HG02798 (cell line): Measurements from ENCODE around the gene C2orf92.
"Not testable (repeated sequence)": the region's sequence is repeated elsewhere in the genome, so short reads cannot be mapped to it uniquely, and the experiment has no call there.

Source experiments
- ATAC-seq: cut with Tn5 transposase; IDR thresholded peaks from one replicate; pipeline ENCODE4 v1.9.1; 2021; ENCODE audit warnings: mild to moderate bottlenecking; ENCODE audit not compliant: unreplicated experiment, poor library complexity

The C2orf92 gene

DNA sequence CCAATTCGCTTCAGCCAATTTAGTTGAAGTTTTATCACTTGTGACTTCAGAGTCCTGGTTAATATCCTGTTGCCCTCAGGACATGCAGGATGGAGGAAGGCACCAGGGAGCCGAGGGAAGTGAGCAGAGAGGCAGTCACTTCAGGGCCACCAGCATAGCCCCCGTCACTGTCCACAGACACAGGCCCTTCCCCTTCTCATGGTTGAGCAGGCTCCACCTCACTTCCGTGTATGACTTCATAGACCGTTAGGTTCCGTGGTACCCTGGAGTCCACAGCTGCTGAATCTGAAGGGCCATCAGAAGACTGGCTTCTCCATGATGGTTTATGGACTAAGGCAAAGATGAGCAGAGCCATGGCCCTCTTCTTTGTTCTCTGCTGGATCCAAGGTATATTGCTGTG is at the start of gene C2orf92:
Gene C2orf92, plus strand, starts transcription at position 266 of the 400 bp plus-strand sequence. Its CDS starts 76 bp downstream, at position 342.
- no peak for ATAC-seq

DNA sequence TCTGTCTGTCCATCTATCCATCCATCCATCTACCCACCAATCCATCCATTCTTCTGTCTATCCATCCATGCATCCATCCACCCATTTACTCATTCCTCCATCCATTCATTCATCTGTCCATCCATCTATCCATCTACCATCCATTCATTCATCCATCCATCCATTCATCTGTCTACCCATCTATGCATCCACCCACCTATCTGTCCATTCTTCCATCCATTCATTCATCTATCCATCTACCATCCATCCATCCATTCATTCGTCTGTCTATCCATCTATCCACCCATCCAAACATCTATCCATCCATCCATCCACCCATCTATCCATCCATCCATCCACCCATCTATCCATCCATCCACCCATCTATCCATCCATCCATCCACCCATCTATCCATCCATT is 49.0 kb upstream of the C2orf92 start:
- ATAC-seq = not testable (repeated sequence)

DNA sequence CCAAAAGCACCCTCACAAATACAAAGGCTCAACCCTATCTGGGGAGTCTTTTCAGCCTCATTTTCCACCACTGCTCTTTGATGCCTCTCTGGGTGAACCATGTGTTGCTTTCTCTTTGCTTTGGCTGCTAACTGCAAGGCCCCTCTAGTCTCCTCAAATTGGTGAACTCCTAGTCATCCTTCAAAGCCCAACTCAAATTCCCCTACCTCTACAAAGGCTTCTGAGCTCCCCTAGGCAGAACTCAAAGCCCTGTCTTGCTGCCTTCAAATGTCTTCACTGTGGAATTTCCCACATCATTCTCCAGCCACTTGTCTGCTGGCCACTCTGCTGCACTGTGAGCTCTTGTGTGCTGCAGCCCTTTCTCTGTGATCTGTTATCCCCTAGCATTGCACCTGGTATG is 46.5 kb upstream of the C2orf92 start:
- not testable (repeated sequence) for ATAC-seq

DNA sequence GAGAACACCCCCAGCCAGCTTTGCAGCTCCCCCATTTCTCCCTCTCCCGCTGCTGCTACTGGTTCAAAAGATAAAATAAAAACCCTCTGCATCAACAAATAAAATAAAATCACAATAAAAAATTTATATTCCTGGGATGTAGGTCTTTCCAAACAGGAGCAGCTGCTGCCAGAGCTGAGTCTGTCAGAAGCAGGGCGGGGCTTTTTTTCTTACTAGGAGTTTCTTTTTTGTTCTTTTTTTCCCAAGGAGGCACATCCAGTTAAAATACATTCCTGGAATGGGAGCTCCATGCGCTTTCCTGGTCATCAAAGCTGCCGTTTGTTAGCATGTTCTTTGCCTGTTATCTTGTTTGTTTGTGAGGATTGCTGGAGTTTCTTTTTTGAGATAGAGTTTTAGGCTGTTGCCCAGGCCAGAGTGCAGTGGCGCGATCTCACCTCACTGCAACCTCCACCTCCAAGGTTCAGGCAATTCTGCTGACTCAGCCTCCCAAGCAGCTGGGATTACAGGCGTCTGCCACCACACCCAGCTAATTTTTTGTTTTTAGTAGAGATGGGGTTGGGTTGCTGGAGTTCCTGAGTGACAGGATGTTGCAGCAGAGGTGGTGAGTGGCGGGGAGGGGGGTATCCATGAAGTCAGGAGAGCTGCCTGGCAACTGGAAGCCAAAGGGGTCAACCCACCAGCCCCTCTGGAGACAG is 44.0 kb upstream of the C2orf92 start:
- not testable (repeated sequence) for ATAC-seq

DNA sequence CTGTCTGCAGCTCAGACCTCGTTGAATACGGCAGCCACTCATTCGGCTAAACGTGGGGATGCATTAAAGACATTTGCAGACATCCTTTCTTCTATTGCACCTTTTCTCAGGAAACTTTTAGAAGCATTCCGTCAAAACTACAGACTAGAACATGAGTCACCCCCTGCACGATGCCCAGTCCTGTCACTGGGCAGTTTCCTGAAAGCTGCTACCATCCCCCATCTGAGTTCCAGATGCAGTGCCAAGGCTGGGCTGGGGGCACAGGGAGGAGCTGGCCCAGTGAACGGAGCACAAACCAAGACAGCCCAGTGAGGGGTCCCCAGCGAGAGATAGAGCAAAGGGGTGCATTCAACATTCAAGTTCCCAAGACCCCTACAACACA is 43.5 kb upstream of the C2orf92 start:
- not testable (repeated sequence) for ATAC-seq

DNA sequence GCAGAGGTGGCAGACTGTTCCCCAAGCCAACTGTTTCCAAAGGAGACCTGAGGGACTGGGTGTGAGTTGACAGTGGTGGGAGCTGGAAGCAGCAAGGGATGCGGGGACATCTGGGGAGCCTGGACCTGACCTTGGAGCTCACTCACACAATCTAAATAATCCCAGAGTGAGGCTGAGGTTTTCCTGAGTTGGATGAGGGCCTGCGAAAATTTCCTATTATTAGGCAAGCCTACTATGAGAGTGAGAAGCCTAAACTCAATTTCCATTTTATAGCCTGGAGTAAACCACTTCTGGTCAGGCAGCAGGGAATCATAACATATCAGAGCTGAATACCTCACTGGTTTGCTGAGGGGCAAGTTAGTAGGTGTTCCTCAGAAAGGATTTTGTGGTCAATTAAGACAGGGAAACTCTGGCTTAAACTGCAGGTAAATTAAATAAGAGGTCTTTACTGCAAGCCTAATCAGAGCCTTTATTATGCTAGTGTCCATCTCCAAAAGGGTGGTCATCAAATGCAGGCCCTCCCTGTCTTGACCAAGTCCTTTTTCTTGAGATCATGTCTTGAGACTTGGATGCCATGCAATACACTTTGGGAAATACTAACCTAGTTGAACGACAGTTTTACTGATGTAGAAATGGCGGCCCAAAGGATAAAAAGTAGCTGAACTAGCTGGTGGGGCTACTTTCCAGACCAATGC is 25.3 kb upstream of the C2orf92 start:
- ATAC-seq = no peak

DNA sequence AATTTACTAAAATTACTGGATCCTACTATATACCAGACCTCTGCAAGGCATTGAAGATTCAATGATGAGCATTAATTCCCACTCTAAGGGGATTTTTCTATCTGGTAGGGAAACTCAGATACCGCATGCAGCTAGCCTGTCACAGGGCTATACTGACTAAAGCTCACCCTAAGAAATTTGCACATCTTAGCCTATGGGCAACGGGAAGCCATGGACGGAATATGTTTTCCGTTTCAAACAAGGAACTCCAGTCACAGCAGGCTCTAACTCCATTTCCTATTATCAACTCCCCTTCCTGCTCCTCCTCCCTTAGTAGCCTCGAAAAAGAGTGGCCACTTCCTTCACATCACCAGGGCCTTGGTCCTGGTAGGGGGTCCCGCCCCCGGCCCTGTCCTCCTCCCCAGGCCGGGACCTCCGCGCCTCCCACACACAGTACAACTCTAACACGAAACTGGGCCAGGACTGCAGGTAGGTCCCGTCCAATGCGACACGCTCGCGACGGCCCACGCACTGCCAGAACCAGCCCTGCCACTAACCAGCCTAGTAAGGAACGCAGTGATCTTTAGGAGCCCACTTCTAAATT is 24.3 kb upstream of the C2orf92 start:
- peak; percentile 36 for ATAC-seq

DNA sequence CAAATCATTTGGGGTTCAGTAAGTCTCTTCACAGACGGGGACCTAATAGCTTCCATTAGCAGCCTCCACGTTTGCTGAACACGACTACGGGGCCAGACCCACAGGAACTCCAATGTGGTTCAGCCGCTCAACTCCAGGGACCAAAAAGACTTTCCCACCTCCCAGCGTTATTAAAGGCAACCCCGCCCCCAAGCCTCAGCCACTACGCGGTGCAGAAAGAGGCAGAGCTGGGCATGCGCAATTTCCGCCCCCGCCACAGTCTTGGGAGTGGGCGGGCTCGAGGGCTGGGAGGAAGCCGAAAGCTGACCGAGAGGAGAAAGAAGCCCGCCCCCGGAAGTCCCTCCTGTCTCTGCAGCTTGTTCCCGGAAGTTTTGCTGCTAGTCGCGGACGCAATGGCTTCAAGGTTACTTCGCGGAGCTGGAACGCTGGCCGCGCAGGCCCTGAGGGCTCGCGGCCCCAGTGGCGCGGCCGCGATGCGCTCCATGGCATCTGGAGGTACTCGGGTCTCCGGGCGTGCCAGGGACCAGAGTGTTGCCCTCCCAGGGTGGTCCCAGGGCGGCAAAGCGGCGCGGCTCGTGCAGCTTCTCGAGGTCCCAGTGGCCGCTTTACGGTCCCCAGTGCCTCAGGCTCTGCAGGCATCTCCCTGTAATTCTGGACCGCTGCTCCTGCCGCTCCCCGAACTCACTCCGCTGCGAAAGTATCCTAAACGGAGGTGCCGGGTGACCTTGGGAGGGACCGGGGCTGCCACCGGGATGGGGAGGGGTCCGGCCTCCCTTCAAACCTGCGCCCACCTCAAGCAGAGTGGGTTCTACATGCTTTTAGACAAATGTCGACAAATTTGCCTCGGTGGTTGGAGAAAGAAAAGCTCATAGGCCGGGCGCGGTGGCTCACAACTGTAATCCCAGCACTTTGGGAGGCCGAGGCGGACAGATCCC is 23.6 kb upstream of the C2orf92 start, which contains the start of gene COX5B:
Gene COX5B, plus strand, starts transcription at position 368 of the 935 bp plus-strand sequence. Its CDS starts 25 bp downstream, at position 393.
- ATAC-seq = peak; percentile 98

DNA sequence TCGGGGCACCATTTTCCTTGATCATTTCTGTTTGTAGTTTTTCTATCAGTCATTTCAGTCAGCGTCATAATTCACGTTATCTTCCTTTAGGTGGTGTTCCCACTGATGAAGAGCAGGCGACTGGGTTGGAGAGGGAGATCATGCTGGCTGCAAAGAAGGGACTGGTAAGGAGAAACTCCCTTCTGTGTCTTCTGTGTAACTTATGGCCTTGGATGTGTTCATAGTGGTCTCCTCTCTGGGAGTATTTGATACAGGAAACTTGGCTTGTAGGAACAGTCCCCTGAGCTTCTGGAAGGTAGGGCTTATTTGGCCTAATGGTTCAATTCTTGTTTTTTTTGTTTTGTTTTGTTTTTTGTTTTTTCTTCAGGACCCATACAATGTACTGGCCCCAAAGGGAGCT is 22.5 kb upstream of the C2orf92 start:
- no peak for ATAC-seq

DNA sequence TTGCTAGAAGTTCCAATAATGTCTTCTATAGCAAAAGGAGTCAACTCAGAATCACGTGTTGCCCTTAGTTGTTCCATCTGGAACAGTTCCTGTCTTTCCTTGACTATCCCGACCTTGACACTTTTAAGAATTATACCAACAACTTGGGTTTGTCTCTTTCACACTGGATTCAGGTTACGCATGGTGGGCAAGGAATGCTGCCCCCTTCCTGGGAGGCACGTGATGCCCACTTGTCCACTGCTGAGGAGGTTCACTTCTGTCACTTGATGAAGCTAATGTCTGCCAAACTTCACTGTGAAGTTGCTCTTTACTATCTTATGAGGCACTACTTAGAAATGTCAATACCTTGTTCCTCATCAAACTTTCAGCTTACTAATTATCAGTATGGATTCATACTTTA is 18.4 kb upstream of the C2orf92 start:
- no peak for ATAC-seq

DNA sequence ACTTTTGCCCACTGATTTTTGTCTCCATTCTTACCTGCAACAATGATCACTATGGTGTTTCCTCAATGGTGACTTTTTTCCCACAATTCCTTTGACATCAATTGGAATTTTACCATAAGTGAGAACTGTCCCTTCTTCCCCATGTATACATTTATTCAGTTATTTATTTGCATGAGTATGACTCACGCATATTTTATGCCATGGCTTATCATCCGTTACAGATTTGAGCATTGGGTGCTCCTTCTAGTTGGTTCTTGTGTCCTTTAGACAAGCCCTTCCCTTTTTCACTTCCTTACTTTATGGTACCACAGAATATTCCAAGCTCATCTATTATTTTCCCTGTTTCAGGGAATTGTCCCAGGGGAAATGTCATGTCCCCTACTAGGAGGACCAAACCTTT is 16.0 kb upstream of the C2orf92 start:
- ATAC-seq = no peak

DNA sequence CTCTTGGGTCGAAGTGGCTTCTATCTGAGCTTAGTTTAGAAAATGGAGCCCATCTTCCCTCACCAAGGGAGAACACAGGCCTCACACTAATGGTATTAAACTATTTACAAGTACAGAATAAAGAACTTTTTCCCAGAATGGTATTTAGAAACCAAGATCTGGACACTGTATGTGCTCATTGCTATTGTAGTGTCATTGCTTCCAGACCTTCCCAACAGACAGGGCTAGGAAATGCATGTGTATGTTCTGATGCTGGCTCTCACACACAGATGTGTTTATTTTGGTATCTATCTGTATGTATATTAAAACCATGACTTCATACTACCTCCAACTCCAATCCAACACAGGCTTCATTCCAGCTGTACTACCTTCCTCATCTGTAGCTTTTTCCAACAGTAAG is 15.6 kb upstream of the C2orf92 start:
- no peak for ATAC-seq

DNA sequence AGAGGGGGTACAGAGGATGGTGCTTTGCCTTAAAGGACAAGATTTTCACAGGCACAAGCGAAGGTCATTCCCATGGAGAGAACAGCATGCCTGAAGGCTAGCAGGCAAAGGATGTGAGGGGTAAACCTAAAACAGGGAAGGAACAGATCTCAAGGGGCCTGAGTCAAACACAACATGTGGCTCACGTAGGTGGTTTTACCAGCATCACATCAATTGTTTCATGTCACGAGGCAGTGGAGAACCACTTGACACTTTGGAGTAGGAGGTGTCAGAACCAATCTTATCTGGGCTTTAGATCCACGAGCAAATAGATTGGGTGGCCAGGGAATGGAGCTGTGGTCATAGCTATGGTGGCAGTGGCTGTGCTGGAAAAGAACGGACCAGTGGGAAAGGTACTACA is 15.2 kb upstream of the C2orf92 start:
- no peak for ATAC-seq

DNA sequence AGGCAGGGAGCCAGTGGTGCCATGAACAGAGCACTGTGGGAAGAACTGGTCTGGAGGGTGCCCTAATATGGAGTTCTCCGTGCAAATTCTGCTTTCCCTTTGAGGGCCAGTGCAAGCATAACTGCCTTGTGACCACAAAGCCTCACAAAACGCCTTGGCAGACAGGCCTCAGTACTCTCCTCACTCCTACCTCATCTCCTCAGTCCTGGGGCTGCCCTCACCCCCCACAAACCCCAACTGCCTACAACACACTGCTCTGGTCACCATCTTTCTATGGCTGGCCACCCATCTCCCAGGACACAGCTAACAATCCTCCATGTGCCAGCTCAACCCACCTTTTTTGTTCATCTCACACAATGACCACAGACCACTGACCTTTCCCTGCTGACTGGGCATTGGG is 14.7 kb upstream of the C2orf92 start:
- ATAC-seq = no peak

DNA sequence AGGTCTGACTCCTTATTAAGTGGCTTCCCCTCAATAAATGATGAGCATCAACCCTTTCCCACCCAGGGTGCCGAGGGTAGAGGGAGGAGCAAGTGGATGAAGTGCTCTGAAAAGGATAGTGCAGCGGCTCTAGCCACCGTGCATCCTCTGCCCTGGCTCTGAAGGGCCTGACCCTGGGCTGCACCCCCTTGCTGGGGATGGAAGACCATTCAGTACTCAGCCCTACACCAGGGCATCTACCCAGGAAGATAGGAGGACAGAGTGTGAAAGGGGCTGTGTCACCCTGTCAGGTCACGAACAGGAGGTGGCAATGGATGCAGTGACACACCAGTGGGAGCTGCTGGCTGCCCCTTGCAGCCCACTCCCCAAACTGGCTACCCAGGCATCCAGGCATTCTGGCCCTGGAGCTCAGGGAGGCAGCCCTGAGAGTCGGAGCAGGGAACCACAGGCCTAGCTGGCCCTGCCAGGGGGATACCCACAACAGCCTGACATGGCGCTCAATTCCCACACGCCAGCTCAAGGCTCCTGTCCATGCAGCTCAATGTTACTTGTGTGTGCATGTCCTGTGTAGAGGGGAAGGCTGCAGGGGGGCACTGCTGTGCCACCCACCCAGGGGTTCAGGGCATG is 13.3 kb upstream of the C2orf92 start:
- no peak for ATAC-seq

DNA sequence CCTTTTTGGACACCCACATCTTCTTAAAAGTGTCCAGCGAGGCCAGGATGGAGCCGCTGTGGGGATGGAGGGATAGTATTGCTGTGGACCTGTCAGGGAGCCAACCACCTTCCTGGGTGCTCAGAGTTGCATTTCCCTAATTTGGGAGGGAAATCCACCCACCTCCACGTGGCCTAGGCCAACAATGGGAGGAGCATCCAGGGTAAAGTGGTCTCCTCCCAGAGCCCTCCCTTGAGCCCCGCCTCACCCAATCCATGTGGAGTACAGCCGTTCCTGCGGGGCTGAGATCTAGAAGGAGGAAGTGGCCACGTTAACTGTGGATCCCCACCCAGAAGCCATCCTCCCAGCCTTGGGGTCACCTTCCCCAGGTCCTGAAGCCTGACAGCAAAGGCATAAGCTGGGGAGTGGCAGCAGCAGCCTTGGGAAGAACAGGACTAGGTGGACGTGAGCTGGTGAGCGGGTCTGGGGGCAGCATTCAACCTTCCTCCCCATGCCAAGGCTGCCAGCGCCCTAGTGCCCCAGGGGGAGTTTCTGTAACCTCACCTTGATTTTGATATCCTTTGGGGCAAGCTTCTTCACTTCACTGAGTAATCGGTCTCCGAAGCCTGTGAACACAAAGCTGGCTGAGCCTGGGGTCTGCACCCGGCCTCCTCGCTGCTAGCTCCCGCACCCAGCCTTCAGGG is 12.5 kb upstream of the C2orf92 start:
- no peak for ATAC-seq

DNA sequence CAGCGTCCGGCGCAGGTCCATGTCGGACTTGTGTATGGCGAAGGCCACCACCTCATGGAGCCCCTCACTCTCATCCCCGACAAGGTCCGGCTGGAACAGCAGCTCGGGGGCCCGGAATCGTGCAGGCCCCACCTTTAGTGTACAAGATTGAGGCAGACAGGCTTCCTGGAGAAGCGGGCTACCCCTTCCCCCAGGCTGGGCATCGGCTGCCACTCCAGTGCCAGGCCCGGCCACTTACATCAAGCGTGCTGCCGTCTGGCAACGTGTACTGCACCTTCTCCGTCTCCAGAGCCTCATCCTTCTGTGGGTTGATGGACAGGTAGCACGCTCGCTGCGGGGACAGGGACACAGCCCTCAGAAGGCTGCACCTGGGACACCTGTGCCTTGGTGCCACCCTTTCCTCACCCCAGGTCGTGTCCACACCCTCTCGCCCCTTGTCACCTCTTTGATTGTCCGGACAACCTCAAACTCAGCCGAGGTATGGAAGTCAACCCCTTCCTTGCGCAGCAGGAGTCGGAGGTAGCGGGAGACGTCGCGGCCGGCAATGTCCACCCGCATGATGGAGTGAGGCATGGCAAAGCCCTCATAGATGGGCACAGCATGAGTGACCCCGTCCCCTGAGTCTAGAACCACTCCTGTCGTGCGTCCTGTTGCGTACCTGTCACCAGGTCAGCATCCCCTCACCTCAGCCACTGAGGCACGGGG is 11.4 kb upstream of the C2orf92 start:
- ATAC-seq = no peak

DNA sequence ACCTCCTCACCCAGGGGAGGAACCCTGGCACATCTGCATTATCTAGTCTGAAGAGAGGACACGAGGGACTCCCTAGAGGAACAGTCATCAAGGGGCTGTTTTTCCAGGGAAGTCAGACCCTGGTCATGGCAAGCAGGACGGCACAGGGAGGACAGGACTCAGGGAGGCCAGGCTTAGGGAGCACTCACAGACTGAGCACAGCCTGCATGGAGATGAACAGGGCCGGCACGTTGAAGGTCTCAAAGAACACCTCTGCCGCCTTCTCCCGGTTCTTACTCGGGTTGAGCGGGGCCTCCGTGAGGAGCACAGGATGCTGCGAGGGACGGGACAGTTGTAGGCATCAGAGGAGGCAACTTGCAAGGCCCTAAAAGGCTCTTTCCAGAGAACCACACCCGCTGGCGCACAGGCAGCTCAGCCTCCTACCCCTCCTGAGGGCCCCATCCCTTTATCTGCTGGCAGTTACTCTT is 10.8 kb upstream of the C2orf92 start:
- no peak for ATAC-seq
